Neural cell (in vitro differentiated cells): Measurements from ENCODE around the gene ANKRD33B. TPM values are rescaled to one million over a fixed set of nuclear protein-coding genes. Genes with fewer than 3 reads are reported as not detected.

Source experiments
- H2AFZ ChIP-seq: fragments of 200-600, 300-800 bp; sonication (generic), shearing (Covaris generic); 2 replicates; pipeline ENCODE4 v1.6.0; 2014; ENCODE audit warnings: low read depth, mild to moderate bottlenecking, antibody characterized with exemption, low read length, moderate library complexity
- H3F3A ChIP-seq: fragments of 200-600 bp; shearing (Covaris generic); 2 replicates; pipeline ENCODE4 v1.6.1; 2016; ENCODE audit warnings: mild to moderate bottlenecking, moderate library complexity, mixed read lengths, antibody characterized with exemption, low read length; ENCODE audit not compliant: insufficient read depth, poor library complexity, severe bottlenecking
- H3K27ac ChIP-seq: fragments of 200-600, 300-800 bp; sonication (generic), shearing (Covaris generic); 2 replicates; pipeline ENCODE4 v1.5.1; 2014; ENCODE audit warnings: mild to moderate bottlenecking, low read length, moderate library complexity
- H3K27me3 ChIP-seq: fragments of 300-800, 200-600 bp; sonication (generic), shearing (Covaris generic); 2 replicates; pipeline ENCODE4 v1.6.0; 2014; ENCODE audit warnings: mild to moderate bottlenecking, low read depth, low read length, moderate library complexity; ENCODE audit not compliant: insufficient read depth
- H3K36me3 ChIP-seq: fragments of 300-800, 200-600 bp; sonication (generic), shearing (Covaris generic); 2 replicates; pipeline ENCODE4 v1.5.1; 2014; ENCODE audit warnings: mild to moderate bottlenecking, antibody characterized with exemption, low read length, moderate library complexity; ENCODE audit not compliant: insufficient read depth
- H3K4me2 ChIP-seq: fragments of 300-800, 200-600 bp; sonication (generic), shearing (Covaris generic); 2 replicates; pipeline ENCODE4 v1.6.0; 2014; ENCODE audit warnings: mild to moderate bottlenecking, low read length
- H3K4me3 ChIP-seq: fragments of 300-800, 200-600 bp; sonication (generic), shearing (Covaris generic); 2 replicates; pipeline ENCODE4 v1.5.1; 2014; ENCODE audit warnings: mild to moderate bottlenecking, low read length, moderate library complexity
- H3K79me2 ChIP-seq: fragments of 200-600 bp; shearing (Covaris generic); replicated peaks from 2 replicates; pipeline ENCODE4 v1.6.0; 2014; ENCODE audit warnings: mild to moderate bottlenecking, low read length, moderate library complexity; ENCODE audit not compliant: insufficient read depth
- H3K9ac ChIP-seq: fragments of 300-800, 200-600 bp; sonication (generic), shearing (Covaris generic); 2 replicates; pipeline ENCODE4 v1.6.1; 2016; ENCODE audit warnings: mild to moderate bottlenecking, low read length, mixed read lengths
- H3K9me2 ChIP-seq: fragments of 200-600 bp; shearing (Covaris generic); 2 replicates; pipeline ENCODE4 v1.6.1; 2016; ENCODE audit warnings: mild to moderate bottlenecking, low read length, mixed read lengths; ENCODE audit not compliant: insufficient read depth
- H3K9me3 ChIP-seq: fragments of 200-600, 300-800 bp; sonication (generic), shearing (Covaris generic); 2 replicates; pipeline ENCODE4 v1.6.1; 2016; ENCODE audit warnings: mild to moderate bottlenecking, mixed run types, low read length, moderate library complexity, mixed read lengths
- H4K20me1 ChIP-seq: fragments of 200-600 bp; shearing (Covaris generic); 2 replicates; pipeline ENCODE4 v1.6.1; 2016; ENCODE audit warnings: mild to moderate bottlenecking, mixed run types; ENCODE audit not compliant: insufficient read depth
- CTCF ChIP-seq: fragments of 450-650 bp; IDR thresholded peaks from 2 replicates; pipeline ENCODE4 v1.5.1; 2014; ENCODE audit warnings: antibody characterized with exemption, mild to moderate bottlenecking, moderate library complexity; ENCODE audit not compliant: poor library complexity, severe bottlenecking
- EP300 ChIP-seq: fragments of 450-650 bp; conservative IDR thresholded peaks from 2 replicates; pipeline ENCODE4 v1.6.1; 2014; ENCODE audit warnings: antibody characterized with exemption, mild to moderate bottlenecking, moderate library complexity; ENCODE audit not compliant: poor library complexity, severe bottlenecking
- EZH2 ChIP-seq: fragments of 200-600, 300-800 bp; shearing (Covaris generic), sonication (generic); IDR thresholded peaks from 2 replicates; pipeline ENCODE4 v1.6.1; 2014; ENCODE audit warnings: antibody characterized with exemption, low read length, borderline replicate concordance, mild to moderate bottlenecking; ENCODE audit not compliant: insufficient read depth, poor library complexity, severe bottlenecking
- MXI1 ChIP-seq: fragments of 450-650 bp; conservative IDR thresholded peaks from 2 replicates; pipeline ENCODE4 v1.6.1; 2014; ENCODE audit warnings: antibody characterized with exemption, mild to moderate bottlenecking; ENCODE audit not compliant: poor library complexity, severe bottlenecking
- POLR2AphosphoS5 ChIP-seq: IDR thresholded peaks from 2 replicates; pipeline ENCODE4 v1.6.1; 2012
- RAD21 ChIP-seq: fragments of 450-650 bp; conservative IDR thresholded peaks from 2 replicates; pipeline ENCODE4 v1.6.1; 2014; ENCODE audit warnings: antibody characterized with exemption, mild to moderate bottlenecking, moderate library complexity
- REST ChIP-seq: IDR thresholded peaks from 2 replicates; pipeline ENCODE4 v1.6.1; 2012; ENCODE audit warnings: borderline replicate concordance
- SMC3 ChIP-seq: fragments of 450-650 bp; conservative IDR thresholded peaks from 2 replicates; pipeline ENCODE4 v1.6.1; 2014; ENCODE audit warnings: antibody characterized with exemption, mild to moderate bottlenecking, moderate library complexity; ENCODE audit not compliant: poor library complexity
- TAF1 ChIP-seq: IDR thresholded peaks from 2 replicates; pipeline ENCODE4 v1.6.1; 2012; ENCODE audit warnings: low read depth
- polyA plus RNA-seq: library from polyadenylated mRNA; depleted of rRNA; stranded (reverse); fragments of >200 nt; gene quantifications from 2 replicates; pipeline ENCODE4 v1.2.3, GENCODE V29; 2014

ANKRD33B gene
- polyA plus RNA-seq, 1 donor from 2014 or later = not detected

- Histone ChIP-seq H2AFZ (no peak overlapping the region), H3K27ac (no peak overlapping the region), H3K27me3 (no peaks in the 10 kb centered on the region), H3K4me3 (no peak overlapping the region), H3K9ac (no peak overlapping the region), H3K4me2 (no peak overlapping the region), H4K20me1 (no peaks in the 10 kb centered on the region), H3F3A (no peaks in the 10 kb centered on the region), H3K9me3 (peaks cover 2% of the 10 kb centered on the region), H3K36me3 (no peaks in the 10 kb centered on the region), H3K79me2 (no peaks in the 10 kb centered on the region), H3K9me2 (no peaks in the 10 kb centered on the region)
- TF ChIP-seq CTCF = no peak
- TF ChIP-seq EZH2 = no peak
- TF ChIP-seq SMC3 = no peak
- no peak for TF ChIP-seq EP300
- TF ChIP-seq TAF1 = no peak
- no peak for TF ChIP-seq MXI1
- TF ChIP-seq REST = no peak
- no peak for TF ChIP-seq RAD21
- no peak for TF ChIP-seq POLR2AphosphoS5
Measured at GRCh38 chr5:10624206-10624605, 60.3 kb downstream of the ANKRD33B start.

- Histone ChIP-seq H3K9ac (no peak overlapping the region), H3K36me3 (no peaks in the 10 kb centered on the region), H3K27me3 (no peaks in the 10 kb centered on the region), H2AFZ (no peak overlapping the region), H3F3A (no peaks in the 10 kb centered on the region), H3K9me2 (no peaks in the 10 kb centered on the region), H4K20me1 (no peaks in the 10 kb centered on the region), H3K4me2 (no peak overlapping the region), H3K9me3 (peaks cover 2% of the 10 kb centered on the region), H3K79me2 (no peaks in the 10 kb centered on the region), H3K4me3 (no peak overlapping the region), H3K27ac (no peak overlapping the region)
- TF ChIP-seq TAF1 (no peak), RAD21 (no peak), MXI1 (no peak), EZH2 (no peak), POLR2AphosphoS5 (no peak), EP300 (no peak), SMC3 (no peak), REST (no peak), CTCF (no peak)
Measured at GRCh38 chr5:10624679-10625078, 60.8 kb downstream of the ANKRD33B start.
